GM10266 (cell line): ENCODE data around the gene ATP5F1D.

ENCODE experiments used
- DNase-seq: peaks from one replicate; pipeline ENCODE4 v3.0.0; 2012; ENCODE audit errors: extremely low spot score
- TF ChIP-seq, protein P1 (sequence below): IDR thresholded peaks from 2 replicates; pipeline ENCODE4 v1.5.1; 2012; ENCODE audit warnings: mild to moderate bottlenecking, low read depth; ENCODE audit not compliant: control insufficient read depth, insufficient read depth; ENCODE audit errors: missing control alignments

The ATP5F1D gene

DNA sequence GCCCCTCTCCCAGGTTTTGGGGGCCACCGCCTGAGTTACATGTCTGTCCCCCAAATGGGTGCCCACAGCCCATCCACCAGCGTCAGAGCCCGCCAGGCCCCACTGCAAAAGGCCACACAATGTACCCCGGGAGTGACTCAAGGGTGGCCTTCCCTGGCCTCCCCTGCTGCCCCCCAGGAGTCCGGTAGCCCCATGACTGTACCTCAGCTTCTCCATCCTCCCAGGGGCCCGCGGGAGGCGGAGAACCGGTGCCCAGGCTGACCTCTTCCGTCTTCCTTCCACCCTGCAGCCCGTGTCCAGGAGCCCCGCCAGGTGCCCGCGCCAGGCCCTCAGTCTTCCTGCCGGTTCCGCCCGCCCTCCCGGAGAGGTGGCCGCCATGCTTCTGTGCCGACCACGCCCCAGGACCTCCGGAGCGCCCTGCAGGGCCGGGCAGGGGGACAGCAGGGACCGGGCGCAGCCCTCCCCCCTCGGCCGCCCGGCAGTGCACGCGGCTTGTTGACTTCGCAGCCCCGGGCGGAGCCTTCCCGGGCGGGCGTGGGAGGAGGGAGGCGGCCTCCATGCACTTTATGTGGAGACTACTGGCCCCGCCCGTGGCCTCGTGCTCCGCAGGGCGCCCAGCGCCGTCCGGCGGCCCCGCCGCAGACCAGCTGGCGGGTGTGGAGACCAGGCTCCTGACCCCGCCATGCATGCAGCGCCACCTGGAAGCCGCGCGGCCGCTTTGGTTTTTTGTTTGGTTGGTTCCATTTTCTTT is 14.1 kb upstream of the ATP5F1D start:
- no peak for DNase-seq
- TF ChIP-seq, protein P1, sequence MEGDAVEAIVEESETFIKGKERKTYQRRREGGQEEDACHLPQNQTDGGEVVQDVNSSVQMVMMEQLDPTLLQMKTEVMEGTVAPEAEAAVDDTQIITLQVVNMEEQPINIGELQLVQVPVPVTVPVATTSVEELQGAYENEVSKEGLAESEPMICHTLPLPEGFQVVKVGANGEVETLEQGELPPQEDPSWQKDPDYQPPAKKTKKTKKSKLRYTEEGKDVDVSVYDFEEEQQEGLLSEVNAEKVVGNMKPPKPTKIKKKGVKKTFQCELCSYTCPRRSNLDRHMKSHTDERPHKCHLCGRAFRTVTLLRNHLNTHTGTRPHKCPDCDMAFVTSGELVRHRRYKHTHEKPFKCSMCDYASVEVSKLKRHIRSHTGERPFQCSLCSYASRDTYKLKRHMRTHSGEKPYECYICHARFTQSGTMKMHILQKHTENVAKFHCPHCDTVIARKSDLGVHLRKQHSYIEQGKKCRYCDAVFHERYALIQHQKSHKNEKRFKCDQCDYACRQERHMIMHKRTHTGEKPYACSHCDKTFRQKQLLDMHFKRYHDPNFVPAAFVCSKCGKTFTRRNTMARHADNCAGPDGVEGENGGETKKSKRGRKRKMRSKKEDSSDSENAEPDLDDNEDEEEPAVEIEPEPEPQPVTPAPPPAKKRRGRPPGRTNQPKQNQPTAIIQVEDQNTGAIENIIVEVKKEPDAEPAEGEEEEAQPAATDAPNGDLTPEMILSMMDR, result no peak

DNA sequence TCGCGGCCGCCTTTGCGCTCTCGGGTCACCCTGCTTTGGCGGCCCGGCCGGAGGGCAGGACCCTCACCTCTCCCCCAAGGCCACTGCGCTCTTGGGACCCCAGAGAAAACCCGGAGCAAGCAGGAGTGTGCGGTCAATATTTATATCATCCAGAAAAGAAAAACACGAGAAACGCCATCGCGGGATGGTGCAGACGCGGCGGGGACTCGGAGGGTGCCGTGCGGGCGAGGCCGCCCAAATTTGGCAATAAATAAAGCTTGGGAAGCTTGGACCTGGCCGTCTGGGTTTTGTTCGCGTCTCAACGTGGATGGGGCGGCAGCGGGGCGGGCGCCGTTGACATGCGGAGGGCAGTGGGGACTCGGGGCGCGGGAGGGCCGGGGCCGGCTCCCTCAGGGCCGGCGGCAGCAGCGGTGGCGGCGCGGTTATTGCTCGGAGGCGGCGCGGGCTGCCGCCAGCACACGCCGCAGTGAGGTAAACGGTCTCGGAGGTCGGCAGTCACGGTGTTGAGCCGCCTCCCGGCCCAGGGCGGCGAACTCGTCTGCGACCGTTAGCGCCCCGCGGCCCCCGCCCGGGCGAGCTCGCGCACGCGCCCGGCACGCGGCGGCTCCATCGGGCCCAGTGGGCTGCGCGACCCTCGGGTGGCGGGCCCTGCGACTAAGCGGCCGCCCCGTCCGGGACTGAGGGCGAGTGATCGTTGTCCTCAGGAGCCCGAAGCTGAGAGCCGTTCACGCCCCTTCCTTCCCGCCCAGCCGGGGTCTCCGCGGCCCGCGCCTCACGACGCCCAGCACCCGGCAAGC is 13.2 kb upstream of the ATP5F1D start:
- TF ChIP-seq, protein P1, result no peak

DNA sequence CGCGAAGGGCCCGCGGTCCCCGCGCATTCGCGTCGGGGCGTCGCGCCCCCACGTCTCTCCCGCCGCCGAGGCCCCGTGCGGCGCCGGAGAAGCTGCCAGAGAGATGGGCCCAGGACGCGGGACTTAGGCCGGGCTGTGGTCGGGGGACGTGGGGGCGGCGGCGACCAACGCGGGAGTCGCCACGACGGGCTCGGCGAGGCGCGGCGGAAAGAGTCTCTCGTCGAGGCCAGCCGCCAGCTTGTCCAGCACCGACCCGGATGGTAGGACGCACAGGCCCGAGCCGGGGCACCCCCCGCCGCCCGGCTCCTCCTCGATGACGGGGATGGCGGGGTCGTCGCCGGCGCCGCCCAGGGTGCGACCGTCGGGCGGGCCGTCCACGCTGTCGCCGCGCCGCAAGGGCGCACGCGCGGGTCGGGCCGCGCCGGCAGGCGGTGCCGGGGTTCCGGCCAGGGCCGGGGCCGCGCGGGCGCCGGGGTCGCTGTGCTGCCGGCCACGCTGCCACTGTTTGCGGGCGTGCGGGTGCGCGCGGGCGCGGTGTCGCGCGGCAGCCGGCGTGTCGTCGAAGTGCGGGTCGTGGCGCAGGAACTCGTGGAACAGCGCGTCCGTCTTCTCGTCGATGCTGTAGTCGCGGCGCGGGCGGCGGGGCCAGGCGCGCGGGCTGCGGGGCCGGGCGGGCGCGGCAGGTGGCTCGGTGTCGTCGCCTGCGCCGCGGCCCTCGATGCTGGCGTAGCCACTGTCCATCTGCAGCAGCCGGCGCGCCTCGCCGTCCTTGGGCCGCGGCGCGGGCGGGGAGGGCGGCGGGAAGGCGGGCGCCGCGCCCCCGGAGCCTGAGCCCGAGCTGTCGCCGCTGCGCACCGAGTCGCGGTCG is 12.3 kb upstream of the ATP5F1D start:
- DNase-seq, result no peak
- TF ChIP-seq, protein P1, result no peak

More for the DNA sequence above, 13.2 kb upstream of the ATP5F1D start:
- no peak for DNase-seq

DNA sequence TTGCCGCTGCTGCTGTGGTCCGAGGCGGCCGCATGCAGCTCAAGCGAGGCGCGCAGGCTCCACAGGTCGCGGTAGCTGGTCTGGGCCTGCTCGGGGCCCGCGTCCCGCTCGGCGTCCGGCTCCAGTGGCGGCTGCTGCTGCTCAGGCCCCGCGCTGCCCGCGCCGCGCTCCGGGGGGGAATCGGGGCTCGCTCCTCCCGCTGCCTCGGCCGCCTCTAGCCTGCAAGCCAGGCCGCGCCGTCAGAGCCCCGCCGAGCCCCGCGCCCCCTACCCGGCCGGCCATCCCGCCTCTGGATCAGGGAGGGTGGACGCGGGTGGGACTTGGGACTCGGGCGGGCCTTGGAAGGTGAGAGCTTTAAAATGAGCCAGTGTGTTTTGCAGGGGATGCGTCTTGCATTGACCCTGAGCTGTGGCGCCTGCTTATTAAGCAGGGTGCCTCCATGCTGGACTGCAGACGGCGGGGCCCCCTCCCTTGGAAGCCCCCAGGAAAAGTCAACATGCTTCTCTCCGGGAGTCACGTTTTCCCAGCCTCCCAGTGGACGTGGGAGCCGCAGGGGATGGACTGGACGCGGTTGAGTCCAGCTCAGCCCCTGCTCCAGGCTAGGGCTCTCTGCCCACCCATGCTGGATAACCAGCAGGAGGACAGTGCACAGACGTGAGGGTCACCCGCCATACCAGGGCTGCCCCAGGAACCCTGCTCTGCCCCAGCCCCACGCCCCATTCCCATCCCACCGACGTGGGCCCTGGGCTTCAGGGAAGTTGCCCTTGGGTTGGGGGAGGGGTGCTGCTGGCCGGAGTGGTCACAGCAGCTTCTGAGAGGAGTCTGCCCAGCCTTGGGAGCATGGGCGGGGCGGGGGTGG is 11.4 kb upstream of the ATP5F1D start:
- no peak for DNase-seq
- TF ChIP-seq, protein P1, result no peak

DNA sequence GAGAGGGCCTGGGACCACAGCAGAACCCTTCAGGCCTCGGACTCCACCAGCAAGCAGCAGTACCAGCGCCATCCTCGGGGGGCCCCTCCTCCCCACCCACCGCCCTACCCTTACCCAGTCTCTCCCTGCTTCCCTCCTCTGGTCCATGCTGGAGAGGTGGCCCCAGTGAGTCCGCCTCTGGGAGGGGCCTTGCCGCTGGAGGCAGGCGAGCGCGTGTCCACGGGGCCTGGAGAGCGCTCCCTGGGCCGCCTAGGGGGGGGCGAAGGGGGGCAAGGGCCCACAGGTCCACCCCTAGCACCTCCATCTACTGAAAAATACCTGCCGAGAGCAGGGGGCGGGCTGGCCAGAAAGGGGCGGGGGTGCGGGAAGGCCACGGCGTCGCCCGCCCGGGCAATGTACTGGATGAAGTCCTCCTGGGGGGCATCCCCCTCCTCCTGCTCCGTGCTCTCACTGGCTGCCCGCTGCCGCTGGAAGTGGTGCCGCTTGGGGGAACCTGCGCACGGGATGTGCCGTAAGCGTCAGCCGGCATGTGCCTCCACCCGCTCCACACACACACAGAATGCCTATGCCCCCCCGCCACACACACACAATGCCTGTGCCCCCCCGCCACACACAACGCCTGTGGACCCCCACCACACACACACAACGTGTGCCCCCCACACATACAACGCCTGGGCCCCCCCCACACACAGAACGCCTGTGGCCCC is 10.6 kb upstream of the ATP5F1D start:
- TF ChIP-seq, protein P1, result no peak
- DNase-seq, result no peak

DNA sequence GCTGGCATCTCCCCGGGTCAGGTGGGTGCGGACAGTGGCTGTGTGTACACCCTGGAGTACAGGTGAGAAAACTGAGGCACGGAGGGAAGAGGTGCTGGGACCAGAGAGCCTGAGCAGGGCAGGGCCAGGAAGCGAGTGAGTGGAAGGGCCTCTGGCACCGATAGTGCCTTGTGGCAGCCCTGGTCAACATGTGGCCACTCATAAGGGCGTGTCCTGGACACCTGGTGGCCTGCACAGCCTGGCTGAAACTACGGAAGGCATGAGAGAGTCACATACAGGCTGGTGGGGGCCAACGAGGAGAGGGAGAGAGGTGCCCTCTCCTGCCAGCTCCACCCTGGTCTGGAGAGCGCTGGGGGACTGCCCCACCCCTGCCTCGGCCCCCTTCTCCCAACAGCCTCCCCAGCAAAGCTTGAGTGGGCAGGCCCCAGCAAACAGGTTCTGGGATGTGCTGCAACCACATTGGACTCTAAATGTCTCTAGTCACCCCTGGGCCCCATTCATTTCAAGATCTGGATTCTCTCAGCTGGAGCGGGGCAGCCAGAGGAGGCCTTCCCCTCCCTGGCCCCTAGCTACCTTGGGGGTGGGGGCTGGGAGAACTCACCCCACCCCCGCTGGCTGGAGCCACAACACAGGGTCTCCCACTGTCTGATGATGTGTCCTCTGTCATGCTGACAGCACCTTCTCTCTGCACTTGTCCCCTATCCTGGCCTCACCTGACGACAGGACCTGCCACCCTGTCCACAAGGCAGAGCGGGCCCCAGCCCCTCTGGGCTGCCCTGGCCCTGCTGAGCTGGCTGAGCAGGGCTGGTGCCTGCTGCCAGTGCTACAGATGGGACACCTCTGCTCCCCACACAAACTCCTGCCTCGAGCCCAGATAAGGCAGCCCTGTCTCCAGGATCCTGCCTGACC is 9.6 kb upstream of the ATP5F1D start:
- TF ChIP-seq, protein P1, result no peak
- no peak for DNase-seq
